Naive thymus-derived CD4-positive, alpha-beta T cell (primary cell): Measurements from ENCODE around the gene ABHD17B. TPM values are rescaled to one million over a fixed set of nuclear protein-coding genes. Genes with fewer than 3 reads are reported as not detected.

Experiments used
- ATAC-seq: fragments of 150-1000 bp; cut with Tn5 transposase; 2 replicates; pipeline ENCODE4 v1.10.0; 2021; ENCODE audit warnings: mild to moderate bottlenecking, moderate library complexity
- CTCF ChIA-PET: fragments of 350-600 bp; sonication (Branson Sonifier 250); formaldehyde crosslinking; loops from one replicate; lab custom pipeline; 2021; ENCODE audit warnings: antibody characterized with exemption; lab: Charles Lee
- POLR2A ChIA-PET: fragments of 350-600 bp; sonication (Branson Sonifier 250); formaldehyde crosslinking; loops from one replicate; lab custom pipeline; 2021; ENCODE audit warnings: antibody characterized with exemption, inconsistent platforms; lab: Charles Lee
- DNase-seq, 9 donors: peaks; one replicate each; pipeline versions ENCODE4 v3.0.0 to v3.0.0-alpha.2; 2020 to 2022; ENCODE audit warnings: mixed read lengths in 1 of 9
- H3K27ac ChIP-seq: one replicate; pipeline ENCODE4 v1.7.0; 2013; ENCODE audit warnings: mild to moderate bottlenecking, low read depth, low read length, moderate library complexity
- H3K27me3 ChIP-seq, 2 donors: one replicate each; pipeline ENCODE4 v1.7.0; 2013; ENCODE audit warnings: low read length in 2 of 2, mild to moderate bottlenecking in 2 of 2, moderate library complexity in 2 of 2; ENCODE audit not compliant: control insufficient read depth in 2 of 2, insufficient read depth in 2 of 2
- H3K36me3 ChIP-seq, 3 experiments: 1 replicate in 2 of 3; 2 replicates in 1 of 3; pipeline ENCODE4 v1.7.0; 2013; ENCODE audit warnings: low read length in 3 of 3, mild to moderate bottlenecking in 3 of 3, moderate library complexity in 1 of 3; ENCODE audit not compliant: insufficient read depth in 3 of 3, control insufficient read depth in 2 of 3
- H3K4me1 ChIP-seq, 2 donors: one replicate each; pipeline ENCODE4 v1.7.0; 2013; ENCODE audit warnings: low read length in 2 of 2, mild to moderate bottlenecking in 2 of 2, moderate library complexity in 1 of 2; ENCODE audit not compliant: control insufficient read depth in 2 of 2, insufficient read depth in 2 of 2
- H3K4me3 ChIP-seq: 2 replicates; pipeline ENCODE4 v1.7.0; 2013; ENCODE audit warnings: mild to moderate bottlenecking, low read length
- H3K9me3 ChIP-seq, 3 experiments: 1 replicate in 2 of 3; 2 replicates in 1 of 3; pipeline ENCODE4 v1.7.0; 2013; ENCODE audit warnings: low read length in 3 of 3; ENCODE audit not compliant: control insufficient read depth in 2 of 3
- H3K27ac Mint-ChIP-seq, 9 donors: one replicate each; pipeline ENCODE4 v1.8.0; 2020 to 2022; ENCODE audit warnings: mixed read lengths in 9 of 9, mild to moderate bottlenecking in 8 of 9, moderate library complexity in 5 of 9, inconsistent platforms in 2 of 9
- H3K27me3 Mint-ChIP-seq, 5 donors: one replicate each; pipeline ENCODE4 v1.8.0; 2021 to 2022; ENCODE audit warnings: mixed read lengths in 5 of 5, mild to moderate bottlenecking in 1 of 5
- H3K36me3 Mint-ChIP-seq, 5 donors: one replicate each; pipeline ENCODE4 v1.8.0; 2020 to 2022; ENCODE audit warnings: mixed read lengths in 5 of 5, mild to moderate bottlenecking in 3 of 5, inconsistent platforms in 1 of 5
- H3K4me1 Mint-ChIP-seq, 7 donors: one replicate each; pipeline ENCODE4 v1.8.0; 2020 to 2022; ENCODE audit warnings: mixed read lengths in 7 of 7, mild to moderate bottlenecking in 3 of 7, inconsistent platforms in 1 of 7
- H3K4me3 Mint-ChIP-seq, 10 donors: one replicate each; pipeline ENCODE4 v1.8.0; 2020 to 2022; ENCODE audit warnings: mild to moderate bottlenecking in 10 of 10, mixed read lengths in 10 of 10, moderate library complexity in 6 of 10, inconsistent platforms in 2 of 10
- H3K9me3 Mint-ChIP-seq, 11 donors: one replicate each; pipeline ENCODE4 v1.8.0; 2020 to 2022; ENCODE audit warnings: mixed read lengths in 11 of 11, mild to moderate bottlenecking in 4 of 11, inconsistent platforms in 1 of 11, moderate library complexity in 1 of 11
- intact Hi-C, 2 donors: fragments of 100-400 bp; cut with micrococcal nuclease; formaldehyde crosslinking; loops; one replicate each; pipeline ENCODE4 v1.15.1; 2023
- polyA plus RNA-seq, 2 donors: library from polyadenylated mRNA; unstranded; fragments of 300-500 nt; fragmentation: Illumina TruSeq; gene quantifications; one replicate each; pipeline ENCODE4 v1.2.3, GENCODE V29; 2021
- total RNA-seq, 6 experiments: library from RNA in 5 of 6; stranded (reverse) in 5 of 6; gene quantifications; 1 replicate in 5 of 6; 2 replicates in 1 of 6; pipeline ENCODE4 v1.2.3 and lab custom pipeline; 2021 to 2026

The ABHD17B gene
- total and polyA plus RNA-seq, 7 experiments from 2014 or later = 9.9 to 26.1 (median 19.4) TPM

DNA sequence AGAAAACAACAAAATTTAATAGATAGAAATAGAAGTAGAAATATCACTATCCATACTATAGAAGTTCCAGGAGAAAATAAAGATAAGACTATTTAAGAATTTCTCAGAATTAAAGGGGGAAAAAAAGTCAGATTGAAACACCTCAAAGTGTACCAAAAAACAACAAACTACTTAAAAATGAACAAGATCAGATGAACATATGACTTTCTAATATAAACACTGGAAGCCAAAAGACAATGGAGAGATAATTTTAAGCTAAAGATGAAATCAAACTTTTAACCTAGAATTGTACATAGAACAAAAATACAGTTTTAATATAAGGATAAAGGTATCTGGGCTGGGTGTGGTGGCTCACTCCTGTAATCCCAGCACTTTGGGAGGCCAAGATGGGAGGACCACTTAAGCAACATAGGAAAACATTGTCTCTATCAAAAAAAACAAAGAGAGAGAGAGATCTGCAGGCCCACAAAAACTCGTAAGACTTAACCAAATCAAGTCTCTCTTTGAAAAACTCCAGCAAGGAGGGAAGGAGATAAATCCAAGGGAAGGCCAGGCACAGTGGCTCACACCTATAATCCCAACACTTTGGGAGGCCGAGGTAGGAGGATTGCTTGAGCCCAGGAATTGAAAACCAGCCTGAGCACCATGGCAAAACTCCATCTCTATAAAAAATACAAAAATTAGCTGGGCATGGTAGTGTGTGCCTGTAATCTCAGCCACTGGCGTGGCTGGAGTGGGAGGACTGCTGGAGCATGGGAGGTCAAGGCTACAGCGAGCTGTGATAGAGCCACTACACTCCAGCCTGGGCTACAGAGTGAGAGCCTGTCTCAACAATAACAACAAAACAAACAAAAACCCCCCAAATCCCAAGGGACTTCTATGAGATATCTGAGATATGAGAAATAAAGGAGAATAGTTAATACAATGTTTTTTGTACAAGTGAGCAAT lies 32.4 kb downstream of the ABHD17B start:
- ATAC-seq = no peak
- H3K36me3 ChIP-seq = no peaks in the 10 kb centered on the region
- intact Hi-C loops = no loop called here
- H3K4me1 Mint-ChIP-seq = peaks cover 10 to 35% (median 27%) of the 10 kb centered on the region in 7 donors
- DNase-seq = no peak
- no peaks in the 10 kb centered on the region for H3K4me1 ChIP-seq
- no peak overlapping the region for H3K27ac ChIP-seq
- ChIA-PET POLR2A (no interaction called here), CTCF (interaction anchor here (0.9 kb wide), 1 partner anchor 147 kb away, joined by 3 read pairs; no protein-coding TSS in a partner anchor)
- H3K4me3 ChIP-seq = no peak overlapping the region
- H3K27ac Mint-ChIP-seq = no peak overlapping the region
- H3K27me3 Mint-ChIP-seq = no peaks in the 10 kb centered on the region
- peaks cover 7 to 60% (median 31%) of the 10 kb centered on the region in 11 donors for H3K9me3 Mint-ChIP-seq
- H3K4me3 Mint-ChIP-seq = peak overlapping the region in 1 of 10 donors; percentile 22
- peaks cover 0 to 21% (median 0%) of the 10 kb centered on the region in 3 experiments for H3K9me3 ChIP-seq
- H3K27me3 ChIP-seq = no peaks in the 10 kb centered on the region
- H3K36me3 Mint-ChIP-seq = peaks cover 23 to 57% (median 52%) of the 10 kb centered on the region in 5 donors

- Histone ChIP-seq H3K4me1 (no peaks in the 10 kb centered on the region), H3K4me3 (no peak overlapping the region), H3K9me3 (peaks cover 0 to 18% (median 0%) of the 10 kb centered on the region in 3 experiments), H3K27ac (no peak overlapping the region), H3K27me3 (no peaks in the 10 kb centered on the region), H3K36me3 (no peaks in the 10 kb centered on the region)
- intact Hi-C loops = no loop called here
- peaks cover 7 to 43% (median 28%) of the 10 kb centered on the region in 11 donors for H3K9me3 Mint-ChIP-seq
- peaks cover 10 to 32% (median 26%) of the 10 kb centered on the region in 7 donors for H3K4me1 Mint-ChIP-seq
- POLR2A ChIA-PET = no interaction called here
- peak overlapping the region in 4 of 10 donors; percentile 3 to 48 (median 22) for H3K4me3 Mint-ChIP-seq
- no peak for ATAC-seq
- CTCF ChIA-PET = no interaction called here
- DNase-seq = no peak
- H3K36me3 Mint-ChIP-seq = peaks cover 23 to 46% (median 39%) of the 10 kb centered on the region in 5 donors
- no peaks in the 10 kb centered on the region for H3K27me3 Mint-ChIP-seq
- peak overlapping the region in 2 of 9 donors; percentile 13 to 43 for H3K27ac Mint-ChIP-seq
These were observed 34.2 kb downstream of the ABHD17B start for GRCh38 chr9:71876829-71877228.

- DNase-seq (no peak), ATAC-seq (no peak)
- Mint-ChIP-seq H3K4me3 (no peak overlapping the region), H3K36me3 (peaks cover 19 to 40% (median 35%) of the 10 kb centered on the region in 5 donors), H3K4me1 (peaks cover 10 to 33% (median 19%) of the 10 kb centered on the region in 7 donors), H3K27ac (peak overlapping the region in 1 of 9 donors; percentile 43), H3K27me3 (no peaks in the 10 kb centered on the region), H3K9me3 (peaks cover 3 to 36% (median 21%) of the 10 kb centered on the region in 11 donors)
- Histone ChIP-seq H3K4me3 (no peak overlapping the region), H3K9me3 (peaks cover 0 to 13% (median 0%) of the 10 kb centered on the region in 3 experiments), H3K36me3 (no peaks in the 10 kb centered on the region), H3K27ac (no peak overlapping the region), H3K27me3 (no peaks in the 10 kb centered on the region), H3K4me1 (no peaks in the 10 kb centered on the region)
- ChIA-PET POLR2A (no interaction called here), CTCF (no interaction called here)
- intact Hi-C loops = no loop called here
These were observed 34.9 kb downstream of the ABHD17B start for GRCh38 chr9:71876106-71876505.

- peaks cover 10 to 28% (median 15%) of the 10 kb centered on the region in 7 donors for H3K4me1 Mint-ChIP-seq
- peaks cover 3 to 29% (median 17%) of the 10 kb centered on the region in 11 donors for H3K9me3 Mint-ChIP-seq
- Histone ChIP-seq H3K4me3 (no peak overlapping the region), H3K4me1 (no peaks in the 10 kb centered on the region), H3K36me3 (no peaks in the 10 kb centered on the region), H3K27ac (no peak overlapping the region), H3K9me3 (peaks cover 0 to 13% (median 0%) of the 10 kb centered on the region in 3 experiments), H3K27me3 (no peaks in the 10 kb centered on the region)
- peaks cover 16 to 41% (median 33%) of the 10 kb centered on the region in 5 donors for H3K36me3 Mint-ChIP-seq
- ChIA-PET CTCF (no interaction called here), POLR2A (no interaction called here)
- ATAC-seq (no peak), DNase-seq (no peak)
- intact Hi-C loops = no loop called here
- H3K4me3 Mint-ChIP-seq = no peak overlapping the region
- no peak overlapping the region for H3K27ac Mint-ChIP-seq
- no peaks in the 10 kb centered on the region for H3K27me3 Mint-ChIP-seq
These were observed 35.6 kb downstream of the ABHD17B start for GRCh38 chr9:71875345-71875744.

DNA sequence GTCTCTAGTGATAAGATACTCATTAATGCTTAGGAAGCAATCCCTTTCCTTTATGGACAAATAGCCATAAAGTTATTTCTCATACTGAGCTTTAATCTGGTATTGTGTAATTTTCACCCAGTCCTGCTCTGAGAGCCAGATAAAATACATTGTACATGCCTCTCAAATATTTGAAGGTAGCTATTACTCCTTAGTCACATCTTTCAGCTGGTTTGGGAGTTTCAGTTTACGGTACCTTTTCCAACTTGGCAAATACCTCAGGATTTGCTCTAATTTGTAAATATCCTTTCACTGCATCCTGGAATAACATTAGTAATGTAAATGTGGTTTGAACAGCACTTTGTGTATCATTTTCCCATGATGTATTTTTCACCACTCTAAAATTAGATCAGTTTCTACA lies 47.4 kb downstream of the ABHD17B start:
- peaks cover 4 to 25% (median 18%) of the 10 kb centered on the region in 11 donors for H3K9me3 Mint-ChIP-seq
- H3K27ac ChIP-seq = no peak overlapping the region
- peaks cover 0 to 9% (median 0%) of the 10 kb centered on the region in 7 donors for H3K4me1 Mint-ChIP-seq
- no peak for DNase-seq
- H3K36me3 Mint-ChIP-seq = peaks cover 3 to 61% (median 60%) of the 10 kb centered on the region in 5 donors
- H3K4me1 ChIP-seq = no peaks in the 10 kb centered on the region
- POLR2A ChIA-PET = no interaction called here
- peak overlapping the region in 1 of 9 donors; percentile 31 for H3K27ac Mint-ChIP-seq
- CTCF ChIA-PET = no interaction called here
- H3K36me3 ChIP-seq = peaks cover 0 to 12% (median 0%) of the 10 kb centered on the region in 3 experiments
- H3K27me3 Mint-ChIP-seq = no peaks in the 10 kb centered on the region
- no peak overlapping the region for H3K4me3 Mint-ChIP-seq
- intact Hi-C loops = loop anchor here in 1 of 2 donors (5.0 kb wide), 1 partner anchor 34 kb away; no protein-coding TSS in a partner anchor
- no peaks in the 10 kb centered on the region for H3K27me3 ChIP-seq
- no peak overlapping the region for H3K4me3 ChIP-seq
- peaks cover 0 to 5% (median 3%) of the 10 kb centered on the region in 3 experiments for H3K9me3 ChIP-seq
- ATAC-seq = no peak

DNA sequence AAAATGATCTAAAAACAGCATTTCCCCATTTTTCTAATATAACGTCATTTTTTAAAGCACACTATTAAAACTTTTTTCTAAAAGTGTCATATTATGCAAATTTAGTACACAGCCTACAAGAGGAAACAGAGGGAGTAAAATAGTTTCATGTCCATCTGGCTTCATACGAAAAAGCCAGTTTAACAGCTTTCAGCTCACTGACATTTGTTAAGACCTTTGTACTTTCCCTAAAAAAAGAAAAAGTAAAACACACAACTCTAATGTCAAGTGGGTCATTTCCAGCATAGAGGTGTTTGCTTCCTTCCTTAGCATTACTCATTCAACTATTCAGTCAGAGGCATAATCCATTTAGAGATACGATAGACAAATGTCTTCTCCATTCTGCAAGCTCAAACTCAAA lies 49.4 kb downstream of the ABHD17B start:
- no peak overlapping the region for H3K27ac ChIP-seq
- ATAC-seq = no peak
- ChIA-PET CTCF (no interaction called here), POLR2A (no interaction called here)
- H3K9me3 Mint-ChIP-seq = peaks cover 6 to 25% (median 19%) of the 10 kb centered on the region in 11 donors
- peaks cover 0 to 5% (median 3%) of the 10 kb centered on the region in 3 experiments for H3K9me3 ChIP-seq
- H3K36me3 ChIP-seq = peaks cover 0 to 6% (median 0%) of the 10 kb centered on the region in 3 experiments
- no peak overlapping the region for H3K27ac Mint-ChIP-seq
- no peak overlapping the region for H3K4me3 ChIP-seq
- intact Hi-C loops = loop anchor here in 1 of 2 donors (5.0 kb wide), 1 partner anchor 36 kb away; no protein-coding TSS in a partner anchor
- H3K36me3 Mint-ChIP-seq = peaks cover 3 to 56% (median 48%) of the 10 kb centered on the region in 5 donors
- DNase-seq = no peak
- H3K27me3 Mint-ChIP-seq = no peaks in the 10 kb centered on the region
- no peak overlapping the region for H3K4me3 Mint-ChIP-seq
- H3K4me1 Mint-ChIP-seq = peaks cover 0 to 15% (median 0%) of the 10 kb centered on the region in 7 donors
- no peaks in the 10 kb centered on the region for H3K27me3 ChIP-seq
- no peaks in the 10 kb centered on the region for H3K4me1 ChIP-seq
